NCI-H1048 (cell line): ENCODE results near the gene XPO4.

ENCODE experiments used
- DNase-seq: peaks from one replicate; lab custom pipeline; 2025; lab: John Stamatoyannopoulos, UW

XPO4 gene

GRCh38 chr13:20826843-20827560 lies 75.5 kb downstream of the XPO4 start:
- no peak for DNase-seq

GRCh38 chr13:20826301-20826700 lies 76.2 kb downstream of the XPO4 start:
- DNase-seq = no peak

- no peak for DNase-seq
Measured at GRCh38 chr13:20825477-20825875, 77.1 kb downstream of the XPO4 start.

GRCh38 chr13:20824762-20825476 lies 77.6 kb downstream of the XPO4 start:
- no peak for DNase-seq

GRCh38 chr13:20823071-20823470 lies 79.5 kb downstream of the XPO4 start:
- DNase-seq = no peak

GRCh38 chr13:20822406-20822805 lies 80.1 kb downstream of the XPO4 start:
- no peak for DNase-seq

- no peak for DNase-seq
Measured at GRCh38 chr13:20819715-20820114, 82.8 kb downstream of the XPO4 start.

GRCh38 chr13:20815464-20815863 lies 87.1 kb downstream of the XPO4 start:
- no peak for DNase-seq

- DNase-seq = no peak
Measured at GRCh38 chr13:20814224-20814910, 88.2 kb downstream of the XPO4 start.

GRCh38 chr13:20812890-20813289 lies 89.7 kb downstream of the XPO4 start:
- DNase-seq = no peak

- DNase-seq = no peak
Measured at GRCh38 chr13:20810808-20811207, 91.7 kb downstream of the XPO4 start.

- no peak for DNase-seq
Measured at GRCh38 chr13:20808874-20809273, 93.7 kb downstream of the XPO4 start.

- DNase-seq = no peak
Measured at GRCh38 chr13:20803180-20803965, 99.2 kb downstream of the XPO4 start.

- DNase-seq = no peak
Measured at GRCh38 chr13:20801707-20802106, 100.8 kb downstream of the XPO4 start.

- no peak for DNase-seq
Measured at GRCh38 chr13:20799726-20800416, 102.7 kb downstream of the XPO4 start.

GRCh38 chr13:20798027-20798426 lies 104.5 kb downstream of the XPO4 start:
- no peak for DNase-seq

- no peak for DNase-seq
Measured at GRCh38 chr13:20796791-20797508, 105.6 kb downstream of the XPO4 start.

- DNase-seq = no peak
Measured at GRCh38 chr13:20789665-20790064, 112.9 kb downstream of the XPO4 start.

GRCh38 chr13:20788312-20788711 lies 114.2 kb downstream of the XPO4 start:
- no peak for DNase-seq

GRCh38 chr13:20787180-20787579 lies 115.4 kb downstream of the XPO4 start:
- DNase-seq = no peak

- DNase-seq = no peak
Measured at GRCh38 chr13:20782116-20782708, 120.3 kb downstream of the XPO4 start.
